H1 (cell line): ENCODE results near the gene ELOVL3. TPM values are rescaled to one million over a fixed set of nuclear protein-coding genes. Genes with fewer than 3 reads are reported as not detected.

ENCODE experiments used
- CTCF ChIA-PET: fragments of 300-600 bp; sonication (Branson Sonifier 250); formaldehyde crosslinking; loops from one replicate; lab custom pipeline; 2021; ENCODE audit not compliant: partially characterized antibody; lab: Charles Lee
- POLR2A ChIA-PET: fragments of 300-600 bp; sonication (Branson Sonifier 250); formaldehyde crosslinking; loops from one replicate; lab custom pipeline; 2021; ENCODE audit warnings: inconsistent platforms; ENCODE audit not compliant: partially characterized antibody; lab: Charles Lee
- DNase-seq, 2 experiments: peaks; one replicate each; pipeline versions ENCODE4 v3.0.0 to v3.0.0-alpha.2; 2010 to 2022; ENCODE audit warnings: low spot score in 2 of 2, low read depth in 1 of 2, mixed read lengths in 1 of 2
- FAIRE-seq: peaks from 2 replicates; lab custom pipeline; 2011; peaks lifted over from hg19 to GRCh38; lab: Jason Lieb, UNC
- H2AFZ ChIP-seq: 2 replicates; pipeline ENCODE4 v1.8.1; 2012; ENCODE audit warnings: low read length, inconsistent platforms
- H2AK5ac ChIP-seq: 2 replicates; pipeline ENCODE4 v1.6.1; 2013; ENCODE audit warnings: low read depth, low read length
- H2BK120ac ChIP-seq: replicated peaks from 2 replicates; pipeline ENCODE3; 2013; ENCODE audit warnings: low read depth, low read length, inconsistent platforms
- H2BK12ac ChIP-seq: 2 replicates; pipeline ENCODE4 v1.6.1; 2013; ENCODE audit warnings: low read depth, low read length
- H2BK15ac ChIP-seq: 2 replicates; pipeline ENCODE4 v1.6.1; 2013; ENCODE audit warnings: low read length
- H2BK20ac ChIP-seq: 2 replicates; pipeline ENCODE4 v1.6.1; 2013; ENCODE audit warnings: low read length
- H2BK5ac ChIP-seq: 2 replicates; pipeline ENCODE4 v1.6.1; 2013; ENCODE audit warnings: low read depth, low read length
- H3K14ac ChIP-seq: 2 replicates; pipeline ENCODE4 v1.6.1; 2013; ENCODE audit warnings: inconsistent platforms; ENCODE audit not compliant: insufficient read length
- H3K18ac ChIP-seq: 2 replicates; pipeline ENCODE4 v1.6.1; 2013; ENCODE audit warnings: low read length; ENCODE audit errors: extremely low read depth
- H3K23ac ChIP-seq: 2 replicates; pipeline ENCODE4 v1.6.1; 2013; ENCODE audit warnings: inconsistent platforms; ENCODE audit not compliant: insufficient read length
- H3K23me2 ChIP-seq: 2 replicates; pipeline ENCODE4 v1.6.1; 2013; ENCODE audit warnings: low read depth, low read length
- H3K27ac ChIP-seq: 2 replicates; pipeline ENCODE4 v1.6.1; 2011; ENCODE audit warnings: low read depth, low read length, inconsistent platforms
- H3K27me3 ChIP-seq, 4 experiments: replicated peaks in 1 of 4; 1 replicate in 1 of 4; 2 replicates in 3 of 4; pipeline versions ENCODE4 v1.6.1 to v1.8.1; 2011 to 2013; ENCODE audit warnings: low read length in 3 of 4, mild to moderate bottlenecking in 3 of 4, inconsistent platforms in 2 of 4, mixed read lengths in 2 of 4, moderate library complexity in 1 of 4; ENCODE audit not compliant: control insufficient read depth in 3 of 4, insufficient read depth in 3 of 4; ENCODE audit errors: extremely low read depth in 1 of 4
- H3K36me3 ChIP-seq, 4 experiments: 2 replicates each; pipeline versions ENCODE4 v1.6.1 to v1.8.1; 2011 to 2013; ENCODE audit warnings: mild to moderate bottlenecking in 4 of 4, low read length in 3 of 4, moderate library complexity in 2 of 4, control low read depth in 1 of 4, inconsistent platforms in 1 of 4; ENCODE audit not compliant: insufficient read depth in 4 of 4, control insufficient read depth in 2 of 4
- H3K4ac ChIP-seq: replicated peaks from 2 replicates; pipeline ENCODE3; 2013; ENCODE audit warnings: low read length, low read depth, mixed read lengths, inconsistent platforms; ENCODE audit not compliant: insufficient read length
- H3K4me1 ChIP-seq, 4 experiments: replicated peaks in 1 of 4; 1 replicate in 1 of 4; 2 replicates in 3 of 4; pipeline versions ENCODE4 v1.6.1 to v1.8.1; 2011 to 2013; ENCODE audit warnings: low read length in 3 of 4, inconsistent platforms in 2 of 4, mixed read lengths in 1 of 4; ENCODE audit not compliant: insufficient read depth in 4 of 4, control insufficient read depth in 3 of 4
- H3K4me2 ChIP-seq, 2 experiments: 2 replicates each; pipeline versions ENCODE4 v1.6.1 to v1.8.1; 2011 to 2013; ENCODE audit warnings: low read depth in 2 of 2, low read length in 2 of 2, control low read depth in 1 of 2, inconsistent platforms in 1 of 2, mild to moderate bottlenecking in 1 of 2; ENCODE audit not compliant: insufficient read depth in 1 of 2
- H3K4me3 ChIP-seq, 4 experiments: fragments of 200-600, 300-600 bp in 1 of 4; sonication (generic), shearing (Covaris generic), sonication (Bioruptor Twin) in 1 of 4; 2 replicates each; pipeline versions ENCODE4 v1.5.1 to v1.8.1; 2011 to 2016; ENCODE audit warnings: low read length in 4 of 4, low read depth in 3 of 4, control low read depth in 2 of 4, inconsistent platforms in 2 of 4, mild to moderate bottlenecking in 2 of 4, mixed read lengths in 1 of 4, moderate library complexity in 1 of 4; ENCODE audit not compliant: insufficient read depth in 2 of 4; ENCODE audit errors: extremely low read depth in 1 of 4
- H3K56ac ChIP-seq: replicated peaks from 2 replicates; pipeline ENCODE3; 2013; ENCODE audit warnings: low read depth, mild to moderate bottlenecking, mixed read lengths, low read length, inconsistent platforms; ENCODE audit not compliant: insufficient read length
- H3K79me1 ChIP-seq: 2 replicates; pipeline ENCODE4 v1.6.1; 2013; ENCODE audit warnings: low read depth, low read length, control low read depth
- H3K79me2 ChIP-seq, 2 experiments: 2 replicates each; pipeline versions ENCODE4 v1.6.1 to v1.8.1; 2012 to 2013; ENCODE audit warnings: low read length in 2 of 2, mild to moderate bottlenecking in 2 of 2, inconsistent platforms in 1 of 2; ENCODE audit not compliant: insufficient read depth in 2 of 2, control insufficient read depth in 1 of 2
- H3K9ac ChIP-seq, 4 experiments: replicated peaks in 1 of 4; 1 replicate in 1 of 4; 2 replicates in 3 of 4; pipeline versions ENCODE4 v1.6.1 to v1.8.1; 2011 to 2013; ENCODE audit warnings: low read depth in 3 of 4, low read length in 3 of 4, control low read depth in 2 of 4, mild to moderate bottlenecking in 2 of 4, moderate library complexity in 2 of 4, inconsistent platforms in 1 of 4; ENCODE audit errors: extremely low read depth in 1 of 4
- H3K9me3 ChIP-seq, 2 experiments: 2 replicates each; pipeline versions ENCODE4 v1.6.1 to v1.8.1; 2012 to 2013; ENCODE audit warnings: mild to moderate bottlenecking in 2 of 2, moderate library complexity in 2 of 2, control low read depth in 1 of 2, inconsistent platforms in 1 of 2, low read depth in 1 of 2, low read length in 1 of 2, mixed read lengths in 1 of 2; ENCODE audit not compliant: insufficient read depth in 2 of 2
- H4K20me1 ChIP-seq, 2 experiments: replicated peaks in 1 of 2; 2 replicates each; pipeline versions ENCODE3 to v1.8.1; 2011 to 2013; ENCODE audit warnings: inconsistent platforms in 2 of 2, low read length in 2 of 2, mild to moderate bottlenecking in 1 of 2; ENCODE audit not compliant: insufficient read depth in 2 of 2, control insufficient read depth in 1 of 2
- H4K5ac ChIP-seq: 2 replicates; pipeline ENCODE4 v1.6.1; 2013; ENCODE audit warnings: low read length, low read depth, mixed read lengths, inconsistent platforms; ENCODE audit not compliant: insufficient read length
- H4K8ac ChIP-seq: 2 replicates; pipeline ENCODE4 v1.8.0; 2013; ENCODE audit warnings: mild to moderate bottlenecking, moderate library complexity, low read length, inconsistent platforms; ENCODE audit not compliant: insufficient read depth; ENCODE audit errors: extremely low read depth
- H4K91ac ChIP-seq: replicated peaks from 2 replicates; pipeline ENCODE3; 2013; ENCODE audit warnings: low read length, mixed read lengths, inconsistent platforms; ENCODE audit not compliant: insufficient read length
- BCL11A ChIP-seq, 2 experiments: IDR thresholded peaks; one replicate each; pipeline ENCODE4 v1.6.1; 2011; ENCODE audit warnings: low read depth in 2 of 2, low read length in 2 of 2, mild to moderate bottlenecking in 2 of 2
- KDM5A ChIP-seq: fragments of 200-600 bp; IDR thresholded peaks from 2 replicates; pipeline ENCODE4 v1.7.1; 2012; ENCODE audit warnings: mild to moderate bottlenecking, low read length, inconsistent platforms, mixed read lengths
- SIN3A ChIP-seq, 2 experiments: IDR thresholded peaks in 1 of 2; conservative IDR thresholded peaks in 1 of 2; 2 replicates each; pipeline ENCODE4 v1.6.1; 2011 to 2012; ENCODE audit warnings: low read length in 2 of 2, improper control_type of control experiment in 1 of 2, low read depth in 1 of 2, mild to moderate bottlenecking in 1 of 2
- WGBS, 2 experiments: shearing (Covaris generic) in 1 of 2; methylation state at CpG; one replicate each; pipeline versions ENCODE4 v1.1.6 to v1.1.7; 2013 to 2015; ENCODE audit warnings: low lambda C conversion rate in 2 of 2, mixed read lengths in 2 of 2, inconsistent platforms in 1 of 2, low coverage in 1 of 2, missing lambda C conversion rate in 1 of 2; ENCODE audit not compliant: insufficient replicate concordance in 2 of 2, insufficient coverage in 1 of 2, insufficient read length in 1 of 2; ENCODE audit errors: extremely low coverage in 1 of 2, missing lambda C conversion rate in 1 of 2; 5-methylcytosine and 5-hydroxymethylcytosine counted together
- polyA plus RNA-seq, 7 experiments: library from polyadenylated mRNA; depleted of rRNA in 3 of 7; stranded (reverse) in 5 of 7; unstranded in 2 of 7; fragments of >200 nt in 5 of 7; fragments of 200-250 nt in 2 of 7; gene quantifications; 1 replicate in 5 of 7; 2 replicates in 1 of 7; 4 replicates in 1 of 7; pipeline versions ENCODE4 v1.2.1 to v1.2.3, GENCODE V29; 2011 to 2013; ENCODE audit warnings: missing spikeins in 2 of 7, mixed read lengths in 2 of 7
- total RNA-seq: library from RNA; stranded (reverse); fragmentation: NEBNext Ultra II Directional; extraction: Animal tissue kit (Norgen Biotek cat#: 25700); gene quantifications from 2 replicates; pipeline ENCODE4 v1.2.1, GENCODE V29; 2021

The ELOVL3 gene
- total and polyA plus RNA-seq, 2 of the 8 experiments (the other 6 are each of a cell fraction or from before 2014, with no cell fraction given) = 0.27 TPM; not detected in 1

DNA sequence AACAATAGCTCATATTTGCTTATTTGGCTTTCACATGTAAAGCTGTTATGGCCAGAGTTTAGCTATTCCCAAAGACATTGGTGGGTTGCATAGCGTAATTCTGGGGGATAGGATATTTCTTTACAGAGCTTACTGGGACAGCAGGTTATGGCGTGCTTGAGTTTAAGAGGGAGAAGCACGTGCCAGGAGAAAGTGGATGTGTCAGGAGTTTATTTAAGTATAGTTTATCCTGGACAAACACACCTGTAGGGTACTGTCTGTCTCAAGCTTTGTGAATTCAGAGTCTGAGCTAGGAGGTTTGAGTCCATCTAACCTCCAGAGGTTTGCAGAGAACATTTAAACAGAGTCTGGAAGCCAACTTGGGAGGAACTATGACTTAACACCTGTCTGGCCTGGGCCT lies 40.6 kb downstream of the ELOVL3 start:
- no peak overlapping the region for H3K27ac ChIP-seq
- peaks cover 4 to 6% of the 10 kb centered on the region in 2 experiments for H4K20me1 ChIP-seq
- H3K9me3 ChIP-seq = no peaks in the 10 kb centered on the region
- no peak overlapping the region for H3K23ac ChIP-seq
- POLR2A ChIA-PET = interaction anchor here (1.2 kb wide), 1 partner anchor 11 kb away, joined by 3 read pairs; no protein-coding TSS in a partner anchor
- no peak overlapping the region for H3K9ac ChIP-seq
- 94% methylated on average over 3 of the region's 3 CpGs; no CpG with 5 or more reads in 1 of the 2 experiments for WGBS, 2 experiments
- no peak for FAIRE-seq
- no peak overlapping the region for H3K14ac ChIP-seq
- H3K4ac ChIP-seq = no peak overlapping the region
- H3K4me1 ChIP-seq = no peaks in the 10 kb centered on the region
- CTCF ChIA-PET = interaction anchor here (0.8 to 7.0 kb wide), 11 partner anchors 9 to 85 kb away, joined by 3 to 35 read pairs (median 4); no protein-coding TSS in a partner anchor
- H2BK15ac ChIP-seq = no peak overlapping the region
- H3K23me2 ChIP-seq = no peaks in the 10 kb centered on the region
- H3K4me2 ChIP-seq = no peak overlapping the region
- H2BK12ac ChIP-seq = no peak overlapping the region
- no peak overlapping the region for H4K8ac ChIP-seq
- H4K91ac ChIP-seq = no peak overlapping the region
- TF ChIP-seq SIN3A (conservative IDR thresholded peaks at IDR 0.05 in 1 of 2, IDR thresholded peaks at IDR 0.05 in 1 of 2; ENCODE audit: low read depth in 1 of 2, low read length in 2 of 2) (no peak), BCL11A (IDR thresholded peaks at IDR 0.05; ENCODE audit: low read depth in 2 of 2, low read length in 2 of 2) (no peak), KDM5A (no peak)
- no peaks in the 10 kb centered on the region for H3K79me2 ChIP-seq
- H2BK20ac ChIP-seq = no peak overlapping the region
- peaks cover 0 to 2% (median 0%) of the 10 kb centered on the region in 4 experiments; a peak in 2 of 8 replicates for H3K36me3 ChIP-seq
- H3K27me3 ChIP-seq = no peaks in the 10 kb centered on the region
- no peak overlapping the region for H3K4me3 ChIP-seq
- no peak overlapping the region for H2BK5ac ChIP-seq
- H3K56ac ChIP-seq = no peak overlapping the region
- no peak overlapping the region for H2BK120ac ChIP-seq
- no peak for DNase-seq
- no peaks in the 10 kb centered on the region; the same call in 1 of the 2 replicates for H3K79me1 ChIP-seq
- H3K18ac ChIP-seq = no peak overlapping the region
- no peak overlapping the region for H2AFZ ChIP-seq
- H4K5ac ChIP-seq = no peak overlapping the region
- no peak overlapping the region for H2AK5ac ChIP-seq
